Esophagus muscularis mucosa (tissue), 3 donors: ENCODE data around the gene ME3.

ENCODE experiments used
- CTCF ChIP-seq, 3 experiments: fragments of 200-600 bp in 2 of 3; fragments of 450-650 bp in 1 of 3; sonication (generic) in 2 of 3; IDR thresholded peaks; one replicate each; pipeline ENCODE4 v1.5.1; 2017 to 2019; ENCODE audit warnings: antibody characterized with exemption in 3 of 3, mild to moderate bottlenecking in 2 of 3, moderate library complexity in 1 of 3
- POLR2AphosphoS5 ChIP-seq, 2 donors: sonication (generic); formaldehyde crosslinking; IDR thresholded peaks; one replicate each; pipeline ENCODE4 v1.6.1; 2017; ENCODE audit warnings: antibody characterized with exemption in 2 of 2

- TF ChIP-seq POLR2AphosphoS5 (IDR thresholded peaks at IDR 0.05) (no peak), CTCF (IDR thresholded peaks at IDR 0.05) (no peak)
These were observed 134.2 kb downstream of the ME3 start for GRCh38 chr11:86538223-86538548.
